Natural killer cell (primary cell): ENCODE data around the gene MRPS27. TPM values are rescaled to one million over a fixed set of nuclear protein-coding genes. Genes with fewer than 3 reads are reported as not detected.

Experiments
- ATAC-seq, 3 donors: fragments of 150-1000 bp in 2 of 3; fragments of 200-7000 bp in 1 of 3; cut with Tn5 transposase; 1 replicate in 1 of 3; 2 replicates in 2 of 3; pipeline ENCODE4 v1.10.0; 2021; ENCODE audit warnings: mild to moderate bottlenecking in 2 of 3, moderate library complexity in 2 of 3
- DNase-seq, 2 donors: peaks; one replicate each; pipeline versions ENCODE4 v3.0.0 to v3.0.0-alpha.2; 2013 to 2021; ENCODE audit warnings: mixed read lengths in 1 of 2
- H3K27ac ChIP-seq: one replicate; pipeline ENCODE4 v1.5.1; 2013; ENCODE audit warnings: mild to moderate bottlenecking, low read length
- H3K27me3 ChIP-seq: one replicate; pipeline ENCODE4 v1.6.1; 2013; ENCODE audit warnings: low read length; ENCODE audit not compliant: control insufficient read depth, insufficient read depth
- H3K36me3 ChIP-seq: one replicate; pipeline ENCODE4 v1.6.1; 2013; ENCODE audit warnings: low read length; ENCODE audit not compliant: control insufficient read depth, insufficient read depth
- H3K4me1 ChIP-seq: one replicate; pipeline ENCODE4 v1.6.1; 2013; ENCODE audit warnings: low read length; ENCODE audit not compliant: control insufficient read depth, insufficient read depth
- H3K4me3 ChIP-seq: one replicate; pipeline ENCODE4 v1.5.1; 2013; ENCODE audit warnings: low read length
- H3K9me3 ChIP-seq: one replicate; pipeline ENCODE4 v1.6.1; 2013; ENCODE audit warnings: low read length; ENCODE audit not compliant: control insufficient read depth, insufficient read depth
- H3K27ac Mint-ChIP-seq, 2 donors: one replicate each; pipeline ENCODE4 v1.8.0; 2022; ENCODE audit warnings: mild to moderate bottlenecking in 2 of 2, mixed read lengths in 2 of 2, moderate library complexity in 1 of 2
- H3K27me3 Mint-ChIP-seq, 2 donors: one replicate each; pipeline ENCODE4 v1.8.0; 2022; ENCODE audit warnings: low read depth in 2 of 2, mixed read lengths in 2 of 2
- H3K36me3 Mint-ChIP-seq: one replicate; pipeline ENCODE4 v1.8.0; 2022; ENCODE audit warnings: mixed read lengths
- H3K4me1 Mint-ChIP-seq, 2 donors: one replicate each; pipeline ENCODE4 v1.8.0; 2022; ENCODE audit warnings: mixed read lengths in 2 of 2
- H3K4me3 Mint-ChIP-seq: one replicate; pipeline ENCODE4 v1.8.0; 2022; ENCODE audit warnings: mild to moderate bottlenecking, moderate library complexity, mixed read lengths
- H3K9me3 Mint-ChIP-seq, 2 donors: one replicate each; pipeline ENCODE4 v1.8.0; 2022; ENCODE audit warnings: mixed read lengths in 2 of 2
- CTCF ChIP-seq: fragments of 200-600 bp; IDR thresholded peaks from one replicate; pipeline ENCODE4 v1.8.0; 2022; ENCODE audit warnings: antibody characterized with exemption
- WGBS: methylation state at CpG from one replicate; pipeline ENCODE4 v1.1.7; 2013; ENCODE audit warnings: missing lambda C conversion rate; ENCODE audit not compliant: insufficient coverage; 5-methylcytosine and 5-hydroxymethylcytosine counted together
- intact Hi-C: fragments of 100-400 bp; cut with micrococcal nuclease; formaldehyde crosslinking; loops from one replicate; pipeline ENCODE4 v1.14.2; 2022
- total RNA-seq, 4 donors: library from RNA; stranded (reverse); fragments of 120-200 nt in 1 of 4; gene quantifications; one replicate each; pipeline versions ENCODE4 v1.2.3 to v1.2.4, GENCODE V29; 2013 to 2022

MRPS27 gene
- total RNA-seq, 3 donors from 2014 or later (not counting 1 experiment from before 2014, with no cell fraction given): 25.5 to 36.5 (median 36.3) TPM

- no peaks in the 10 kb centered on the region for H3K9me3 Mint-ChIP-seq
- no peaks in the 10 kb centered on the region for H3K36me3 Mint-ChIP-seq
- H3K4me3 Mint-ChIP-seq: no peak overlapping the region
- H3K4me3 ChIP-seq: no peak overlapping the region
- H3K27me3 ChIP-seq: peaks cover 3% of the 10 kb centered on the region
- no peak for DNase-seq
- intact Hi-C loops: no loop called here
- no peak for TF ChIP-seq CTCF
- WGBS: 100% methylated on average over 1 of the region's 2 CpGs
- H3K27ac ChIP-seq: no peak overlapping the region
- H3K9me3 ChIP-seq: no peaks in the 10 kb centered on the region
- ATAC-seq: no peak
- H3K27me3 Mint-ChIP-seq: peaks cover 22 to 52% of the 10 kb centered on the region in 2 donors
- H3K36me3 ChIP-seq: no peaks in the 10 kb centered on the region
- no peaks in the 10 kb centered on the region for H3K4me1 ChIP-seq
- H3K4me1 Mint-ChIP-seq: no peaks in the 10 kb centered on the region
- H3K27ac Mint-ChIP-seq: no peak overlapping the region
Measured at GRCh38 chr5:72170101-72170500, 149.9 kb downstream of the MRPS27 start.

Other genes with a start within 250 kb of the MRPS27 start
- gene MAP1B, start 212.8 kb downstream of the MRPS27 start, total RNA-seq: under 1 TPM in 2 of 3 donors, not detected in 1; 0.07 to 0.31 TPM
- gene PTCD2, start 133 bp upstream of the MRPS27 start, total RNA-seq: 1 to 10 TPM; 4.9 to 5.9 (median 5.0) TPM
- under 1 TPM in 1 of 3 donors, not detected in 2; 0.54 TPM for gene ZNF366, start 187.2 kb upstream of the MRPS27 start, total RNA-seq